K562 (cell line): ENCODE results near the gene MYO1A. TPM values are rescaled to one million over a fixed set of nuclear protein-coding genes. Genes with fewer than 3 reads are reported as not detected.

ENCODE experiments used
- ATAC-seq: fragments of 200-7000 bp; cut with Tn5 transposase; 3 replicates; pipeline ENCODE4 v1.9.1; 2020; ENCODE audit warnings: moderate library complexity
- BruUV-seq: library from RNA; stranded (reverse); fragments of 400-500 nt; replicated peaks from 2 replicates; lab custom pipeline; 2021; lab: Mats Ljungman, UMichigan
- CTCF ChIA-PET: fragments of 300-600 bp; formaldehyde crosslinking; extraction: SDS; loops from one replicate; lab custom pipeline; 2021; ENCODE audit warnings: low intra/inter-chr PET ratio; lab: Yijun Ruan, JAX
- POLR2A ChIA-PET: fragments of 300-600, 350-650 bp; sonication (Branson Sonifier 250); formaldehyde crosslinking; extraction: SDS; loops from one replicate; lab custom pipeline; 2021; ENCODE audit warnings: antibody characterized with exemption, inconsistent platforms; lab: Yijun Ruan, JAX
- DNase-seq, 4 experiments: peaks; one replicate each; pipeline versions ENCODE4 v3.0.0 to v3.0.0-alpha.2; 2011 to 2018; ENCODE audit warnings: low spot score in 3 of 4, mixed read lengths in 3 of 4; ENCODE audit errors: extremely low read depth in 1 of 4
- FAIRE-seq: peaks from 2 replicates; lab custom pipeline; 2011; peaks lifted over from hg19 to GRCh38; lab: Jason Lieb, UNC
- H2AFZ ChIP-seq: 2 replicates; pipeline ENCODE4 v1.6.0; 2011; ENCODE audit warnings: low read depth, low read length, control low read depth, inconsistent platforms
- H3K27ac ChIP-seq: fragments of 200-600 bp; 3 replicates; pipeline ENCODE4 v1.8.0; 2011; ENCODE audit warnings: low read depth, mild to moderate bottlenecking, control low read depth, inconsistent platforms, low read length, moderate library complexity, mixed read lengths; ENCODE audit errors: extremely low read depth
- H3K27me3 ChIP-seq, 2 experiments: fragments of 300-600 bp in 1 of 2; 2 replicates in 1 of 2; 3 replicates in 1 of 2; pipeline versions ENCODE4 v1.6.0 to v1.8.0; 2011; ENCODE audit warnings: inconsistent platforms in 2 of 2, low read length in 2 of 2, mild to moderate bottlenecking in 1 of 2, mixed read lengths in 1 of 2, moderate library complexity in 1 of 2; ENCODE audit not compliant: control insufficient read depth in 2 of 2, insufficient read depth in 2 of 2
- H3K36me3 ChIP-seq: fragments of 300-600 bp; 3 replicates; pipeline ENCODE4 v1.8.0; 2011; ENCODE audit warnings: mild to moderate bottlenecking, low read length, inconsistent platforms; ENCODE audit not compliant: control insufficient read depth, insufficient read depth
- H3K4me1 ChIP-seq, 2 experiments: fragments of 200-600 bp in 1 of 2; replicated peaks in 1 of 2; 2 replicates in 1 of 2; 3 replicates in 1 of 2; pipeline versions ENCODE4 v1.5.1 to v1.8.0; 2011; ENCODE audit warnings: inconsistent platforms in 2 of 2, low read length in 2 of 2, mild to moderate bottlenecking in 1 of 2, mixed read lengths in 1 of 2, moderate library complexity in 1 of 2; ENCODE audit not compliant: control insufficient read depth in 2 of 2, insufficient read depth in 2 of 2
- H3K4me2 ChIP-seq: 2 replicates; pipeline ENCODE4 v1.6.1; 2011; ENCODE audit warnings: low read length, control low read depth, inconsistent platforms, mixed read lengths; ENCODE audit not compliant: insufficient read depth
- H3K4me3 ChIP-seq: fragments of 200-600 bp; sonication (generic), shearing (Covaris generic); 2 replicates; pipeline ENCODE4 v1.5.1; 2016; ENCODE audit warnings: control low read depth, inconsistent platforms
- H3K79me2 ChIP-seq: fragments of 200-600 bp; 3 replicates; pipeline ENCODE4 v1.8.0; 2011; ENCODE audit warnings: low read length, inconsistent platforms; ENCODE audit not compliant: control insufficient read depth, insufficient read depth
- H3K9ac ChIP-seq, 2 experiments: 2 replicates each; pipeline versions ENCODE4 v1.6.0 to v1.6.1; 2011; ENCODE audit warnings: low read depth in 2 of 2, low read length in 2 of 2, control low read depth in 1 of 2, inconsistent platforms in 1 of 2, mild to moderate bottlenecking in 1 of 2, mixed read lengths in 1 of 2; ENCODE audit not compliant: insufficient read depth in 1 of 2
- H3K9me1 ChIP-seq: one replicate; pipeline ENCODE4 v1.6.0; 2011; ENCODE audit warnings: inconsistent platforms, mild to moderate bottlenecking, low read length, moderate library complexity; ENCODE audit not compliant: control insufficient read depth, insufficient read depth
- H3K9me3 ChIP-seq: replicated peaks from 2 replicates; pipeline ENCODE4 v1.5.1; 2011; ENCODE audit warnings: low read depth, low read length, inconsistent platforms; ENCODE audit not compliant: control insufficient read depth, insufficient read depth
- H4K20me1 ChIP-seq: replicated peaks from 2 replicates; pipeline ENCODE4 v1.6.1; 2011; ENCODE audit warnings: low read length, inconsistent platforms, mixed read lengths; ENCODE audit not compliant: control insufficient read depth, insufficient read depth
- RAD21 ChIP-seq, 2 experiments: fragments of 250-450 bp in 1 of 2; fragments of 450-650 bp in 1 of 2; sonication (Bioruptor Pico) in 1 of 2; formaldehyde crosslinking in 1 of 2; IDR thresholded peaks in 1 of 2; conservative IDR thresholded peaks in 1 of 2; 2 replicates each; pipeline versions ENCODE4 v1.4.0 to v1.8.0; 2020 to 2022; ENCODE audit warnings: mild to moderate bottlenecking in 2 of 2, moderate library complexity in 1 of 2
- RAD51 ChIP-seq: fragments of 450-650 bp; IDR thresholded peaks from 2 replicates; pipeline ENCODE4 v1.7.1; 2016; ENCODE audit warnings: low read depth, mild to moderate bottlenecking, borderline replicate concordance
- RBBP5 ChIP-seq: fragments of 200-600 bp; sonication (generic); IDR thresholded peaks from 2 replicates; pipeline ENCODE4 v1.6.1; 2012; ENCODE audit warnings: borderline replicate concordance, mild to moderate bottlenecking, low read length, control low read depth, inconsistent platforms; ENCODE audit not compliant: insufficient read depth, poor library complexity, severe bottlenecking
- TFE3 ChIP-seq: fragments of 450-650 bp; formaldehyde crosslinking; IDR thresholded peaks from 2 replicates; pipeline ENCODE4 v1.4.0; 2020; ENCODE audit warnings: mild to moderate bottlenecking, mixed read lengths
- WGBS: fragments of 100-300 bp; shearing (Covaris generic); methylation state at CpG from one replicate; pipeline ENCODE4 v1.1.6; 2016; ENCODE audit warnings: low coverage, mixed read lengths; ENCODE audit not compliant: insufficient coverage; ENCODE audit errors: missing lambda C conversion rate; 5-methylcytosine and 5-hydroxymethylcytosine counted together
- in situ Hi-C: fragments of 300-500 bp; cut with MboI; formaldehyde crosslinking; loops from 4 replicates; pipeline ENCODE4 v1.15.0; 2018; ENCODE audit warnings: inconsistent platforms, mixed read lengths
- intact Hi-C: fragments of 100-400 bp; cut with micrococcal nuclease; formaldehyde crosslinking; loops from 2 replicates; pipeline ENCODE4 v1.14.2; 2022
- polyA plus RNA-seq, 8 experiments: library from polyadenylated mRNA; depleted of rRNA in 4 of 8; stranded (reverse) in 5 of 8; unstranded in 3 of 8; fragments of >200 nt; fragmentation: Nextera tagmentation in 2 of 8; fragmentation: Illumina TruSeq in 1 of 8; extraction: Ambion mirVana in 2 of 8; extraction: Trizol in 1 of 8; gene quantifications; 2 replicates each; pipeline versions ENCODE4 v1.2.1 to v1.2.3, GENCODE V29; 2011 to 2014; ENCODE audit warnings: inconsistent platforms in 1 of 8, missing spikeins in 1 of 8
- total RNA-seq, 7 experiments: library from RNA; depleted of rRNA in 6 of 7; stranded (reverse); fragments of >200 nt in 6 of 7; fragmentation: Illumina TruSeq in 2 of 7; extraction: Trizol in 2 of 7; gene quantifications; 2 replicates each; pipeline versions ENCODE4 v1.2.1 to v1.2.3, GENCODE V29; 2011 to 2021; ENCODE audit warnings: low replicate concordance in 1 of 7
- TF ChIP-seq, protein P1 (sequence below), 3 experiments: IDR thresholded peaks in 2 of 3; conservative IDR thresholded peaks in 1 of 3; 2 replicates each; pipeline ENCODE4 v1.5.1; 2011 to 2012; ENCODE audit warnings: low read length in 3 of 3, mild to moderate bottlenecking in 3 of 3, control low read depth in 2 of 3, improper control_type of control experiment in 1 of 3, inconsistent platforms in 1 of 3, low read depth in 1 of 3, mixed read lengths in 1 of 3, moderate library complexity in 1 of 3; ENCODE audit not compliant: insufficient read depth in 2 of 3
- TF ChIP-seq, protein P2 (sequence below), 2 experiments: fragments of 450-650 bp; formaldehyde crosslinking in 1 of 2; IDR thresholded peaks; 2 replicates each; pipeline versions ENCODE4 v1.4.0 to v1.6.1; 2014 to 2020; ENCODE audit warnings: mild to moderate bottlenecking in 2 of 2, borderline replicate concordance in 1 of 2, low read depth in 1 of 2

Gene MYO1A
- total and polyA plus RNA-seq, 9 of the 15 experiments (the other 6 are each of a cell fraction or from before 2014, with no cell fraction given), result 0.03 to 0.29 (median 0.14) TPM; not detected in 2

GRCh38 chr12:57012600-57013465, 37.1 kb downstream of the MYO1A start:
- Histone ChIP-seq H3K4me2 (no peak overlapping the region), H3K27ac (no peak overlapping the region), H3K9ac (no peak overlapping the region), H3K9me3 (no peaks in the 10 kb centered on the region), H3K4me1 (peaks cover 6 to 20% of the 10 kb centered on the region in 2 experiments; a peak in 4 of 5 replicates), H2AFZ (no peak overlapping the region), H3K36me3 (no peaks in the 10 kb centered on the region), H4K20me1 (no peaks in the 10 kb centered on the region), H3K9me1 (no peaks in the 10 kb centered on the region), H3K4me3 (no peak overlapping the region), H3K79me2 (no peaks in the 10 kb centered on the region), H3K27me3 (peaks cover 2 to 20% of the 10 kb centered on the region in 2 experiments)
- in situ Hi-C loops, result loop anchor here (5.0 kb wide), 1 partner anchor 39 kb away; the partner anchor contains the start of gene MYO1A
- ChIA-PET CTCF (interaction anchor here (0.6 to 1.2 kb wide), 2 partner anchors 48 to 161 kb away, joined by 3 to 4 read pairs; no protein-coding TSS in a partner anchor), POLR2A (no interaction called here)
- DNase-seq (no peak), FAIRE-seq (no peak), ATAC-seq (no peak)
- BruUV-seq, result no TSS peak
- 12% methylated on average over 7 of the region's 7 CpGs for WGBS
- intact Hi-C loops, result no loop called here
- TF ChIP-seq RAD21 (CRISPR knock-in tag; conservative IDR thresholded peaks at IDR 0.05 in 1 of 2, IDR thresholded peaks at IDR 0.05 in 1 of 2) (peak in 1 of 2 experiments; percentile 59; a peak in 2 of 4 replicates), TFE3 (CRISPR knock-in tag) (peak; percentile 37; the same call in 1 of the 2 replicates), RAD51 (peak; percentile 32; the same call in 1 of the 2 replicates), RBBP5 (no peak)
- TF ChIP-seq, protein P1, sequence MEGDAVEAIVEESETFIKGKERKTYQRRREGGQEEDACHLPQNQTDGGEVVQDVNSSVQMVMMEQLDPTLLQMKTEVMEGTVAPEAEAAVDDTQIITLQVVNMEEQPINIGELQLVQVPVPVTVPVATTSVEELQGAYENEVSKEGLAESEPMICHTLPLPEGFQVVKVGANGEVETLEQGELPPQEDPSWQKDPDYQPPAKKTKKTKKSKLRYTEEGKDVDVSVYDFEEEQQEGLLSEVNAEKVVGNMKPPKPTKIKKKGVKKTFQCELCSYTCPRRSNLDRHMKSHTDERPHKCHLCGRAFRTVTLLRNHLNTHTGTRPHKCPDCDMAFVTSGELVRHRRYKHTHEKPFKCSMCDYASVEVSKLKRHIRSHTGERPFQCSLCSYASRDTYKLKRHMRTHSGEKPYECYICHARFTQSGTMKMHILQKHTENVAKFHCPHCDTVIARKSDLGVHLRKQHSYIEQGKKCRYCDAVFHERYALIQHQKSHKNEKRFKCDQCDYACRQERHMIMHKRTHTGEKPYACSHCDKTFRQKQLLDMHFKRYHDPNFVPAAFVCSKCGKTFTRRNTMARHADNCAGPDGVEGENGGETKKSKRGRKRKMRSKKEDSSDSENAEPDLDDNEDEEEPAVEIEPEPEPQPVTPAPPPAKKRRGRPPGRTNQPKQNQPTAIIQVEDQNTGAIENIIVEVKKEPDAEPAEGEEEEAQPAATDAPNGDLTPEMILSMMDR (IDR thresholded peaks at IDR 0.05 in 2 of 3, conservative IDR thresholded peaks at IDR 0.05 in 1 of 3; ENCODE audit: insufficient read depth in 2 of 3, low read depth in 1 of 3, low read length in 3 of 3), result peak; percentile 34 to 48 (median 34); a peak in 4 of 6 replicates
- TF ChIP-seq, protein P2, sequence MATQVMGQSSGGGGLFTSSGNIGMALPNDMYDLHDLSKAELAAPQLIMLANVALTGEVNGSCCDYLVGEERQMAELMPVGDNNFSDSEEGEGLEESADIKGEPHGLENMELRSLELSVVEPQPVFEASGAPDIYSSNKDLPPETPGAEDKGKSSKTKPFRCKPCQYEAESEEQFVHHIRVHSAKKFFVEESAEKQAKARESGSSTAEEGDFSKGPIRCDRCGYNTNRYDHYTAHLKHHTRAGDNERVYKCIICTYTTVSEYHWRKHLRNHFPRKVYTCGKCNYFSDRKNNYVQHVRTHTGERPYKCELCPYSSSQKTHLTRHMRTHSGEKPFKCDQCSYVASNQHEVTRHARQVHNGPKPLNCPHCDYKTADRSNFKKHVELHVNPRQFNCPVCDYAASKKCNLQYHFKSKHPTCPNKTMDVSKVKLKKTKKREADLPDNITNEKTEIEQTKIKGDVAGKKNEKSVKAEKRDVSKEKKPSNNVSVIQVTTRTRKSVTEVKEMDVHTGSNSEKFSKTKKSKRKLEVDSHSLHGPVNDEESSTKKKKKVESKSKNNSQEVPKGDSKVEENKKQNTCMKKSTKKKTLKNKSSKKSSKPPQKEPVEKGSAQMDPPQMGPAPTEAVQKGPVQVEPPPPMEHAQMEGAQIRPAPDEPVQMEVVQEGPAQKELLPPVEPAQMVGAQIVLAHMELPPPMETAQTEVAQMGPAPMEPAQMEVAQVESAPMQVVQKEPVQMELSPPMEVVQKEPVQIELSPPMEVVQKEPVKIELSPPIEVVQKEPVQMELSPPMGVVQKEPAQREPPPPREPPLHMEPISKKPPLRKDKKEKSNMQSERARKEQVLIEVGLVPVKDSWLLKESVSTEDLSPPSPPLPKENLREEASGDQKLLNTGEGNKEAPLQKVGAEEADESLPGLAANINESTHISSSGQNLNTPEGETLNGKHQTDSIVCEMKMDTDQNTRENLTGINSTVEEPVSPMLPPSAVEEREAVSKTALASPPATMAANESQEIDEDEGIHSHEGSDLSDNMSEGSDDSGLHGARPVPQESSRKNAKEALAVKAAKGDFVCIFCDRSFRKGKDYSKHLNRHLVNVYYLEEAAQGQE (IDR thresholded peaks at IDR 0.05; ENCODE audit: borderline replicate concordance), result peak; percentile 20; the same call in 1 of the 2 replicates
- TF ChIP-seq, protein P2 (CRISPR knock-in tag; IDR thresholded peaks at IDR 0.05; ENCODE audit: low read depth), result no peak
